Stimulated activated CD4-positive, alpha-beta T cell treated with anti-CD3 and anti-CD28 coated beads, Interleukin-12 subunit alpha, Interleukin-12 subunit beta, amount 100 ng/mL, for 24 hours (primary cell): ENCODE results near the gene EVL.
"Not testable (repeated sequence)": the region's sequence is repeated elsewhere in the genome, so short reads cannot be mapped to it uniquely, and the experiment has no call there.

Experiments used
- DNase-seq, 2 experiments: peaks; one replicate each; pipeline ENCODE4 v3.0.0-alpha.2; 2020; ENCODE audit warnings: low read depth in 2 of 2

EVL gene

GRCh38 chr14:100065111-100065871, at the start of gene EVL:
Gene EVL (plus strand): TSS chr14:100065422. CDS start chr14:100065501, 79 bp downstream.
- peak; percentile 70 to 80 for DNase-seq

- DNase-seq, result no peak
Measured at GRCh38 chr14:100017553-100017952, 47.7 kb upstream of the EVL start.

- DNase-seq, result no peak
Measured at GRCh38 chr14:100018054-100018453, 47.2 kb upstream of the EVL start.

- no peak for DNase-seq
Measured at GRCh38 chr14:100018482-100018881, 46.7 kb upstream of the EVL start.

GRCh38 chr14:100019156-100019744, 46.0 kb upstream of the EVL start:
- no peak for DNase-seq

GRCh38 chr14:100020629-100021028, 44.6 kb upstream of the EVL start:
- DNase-seq, result no peak

- DNase-seq, result no peak
Measured at GRCh38 chr14:100022772-100023451, 42.3 kb upstream of the EVL start.

GRCh38 chr14:100025111-100025510, 40.1 kb upstream of the EVL start:
- DNase-seq, result no peak

- DNase-seq, result no peak
Measured at GRCh38 chr14:100027771-100028490, 37.3 kb upstream of the EVL start.

- DNase-seq, result no peak
Measured at GRCh38 chr14:100028990-100029677, 36.1 kb upstream of the EVL start.

GRCh38 chr14:100030006-100030405, 35.2 kb upstream of the EVL start:
- DNase-seq, result not testable (repeated sequence)

GRCh38 chr14:100030452-100031153, 34.6 kb upstream of the EVL start:
- no peak for DNase-seq

- DNase-seq, result no peak
Measured at GRCh38 chr14:100031506-100032281, 33.5 kb upstream of the EVL start.

- DNase-seq, result no peak
Measured at GRCh38 chr14:100032738-100033137, 32.5 kb upstream of the EVL start.

- DNase-seq, result no peak
Measured at GRCh38 chr14:100033347-100034075, 31.7 kb upstream of the EVL start.

GRCh38 chr14:100034468-100034867, 30.8 kb upstream of the EVL start:
- DNase-seq, result no peak

- no peak for DNase-seq
Measured at GRCh38 chr14:100034961-100035500, 30.2 kb upstream of the EVL start.

- no peak for DNase-seq
Measured at GRCh38 chr14:100035700-100036099, 29.5 kb upstream of the EVL start.

GRCh38 chr14:100037353-100037752, 27.9 kb upstream of the EVL start:
- DNase-seq, result no peak
